GM23248 (cell line): ENCODE measurements around the gene LOXHD1.

ENCODE experiments used
- EZH2 ChIP-seq: fragments of 200-600 bp; sonication (generic); IDR thresholded peaks from 2 replicates; pipeline ENCODE4 v1.6.1; 2018; ENCODE audit warnings: antibody characterized with exemption, mild to moderate bottlenecking; ENCODE audit not compliant: insufficient read depth, poor library complexity, severe bottlenecking
- EZH2phosphoT487 ChIP-seq: fragments of 200-600 bp; sonication (generic); IDR thresholded peaks from 2 replicates; pipeline ENCODE4 v1.6.1; 2018; ENCODE audit warnings: antibody characterized with exemption, moderate library complexity, mild to moderate bottlenecking, low read depth; ENCODE audit not compliant: insufficient read depth

DNA sequence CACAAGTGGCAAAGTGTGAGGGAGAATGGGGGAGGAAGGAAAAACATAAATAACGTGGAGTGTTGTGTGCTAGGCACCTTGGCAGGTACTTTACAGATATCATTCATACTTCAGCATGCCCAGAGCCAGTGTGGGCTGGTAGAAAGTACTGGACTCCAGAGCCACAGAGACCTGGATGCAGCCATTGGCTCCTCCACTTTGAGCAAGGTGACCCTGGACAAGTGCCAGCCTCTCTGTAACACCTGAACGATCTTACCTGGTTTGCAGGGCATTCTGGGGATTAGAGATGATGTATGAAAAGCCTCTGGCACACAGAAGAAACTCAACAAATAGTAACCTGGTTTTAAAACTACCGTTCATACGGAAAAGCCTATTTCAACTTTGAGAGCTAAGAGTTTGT lies 6.3 kb downstream of the LOXHD1 start:
- TF ChIP-seq EZH2phosphoT487 = no peak
- TF ChIP-seq EZH2 = no peak
